HG02678 (cell line): ENCODE results near the gene ZNF138.
"Not testable (repeated sequence)": the region's sequence is repeated elsewhere in the genome, so short reads cannot be mapped to it uniquely, and the experiment has no call there.

ENCODE experiments used
- ATAC-seq: cut with Tn5 transposase; IDR thresholded peaks from one replicate; pipeline ENCODE4 v1.9.1; 2021; ENCODE audit warnings: mild to moderate bottlenecking, moderate library complexity; ENCODE audit not compliant: unreplicated experiment

The ZNF138 gene

GRCh38 chr7:64838051-64838450, 43.8 kb downstream of the ZNF138 start:
- ATAC-seq: not testable (repeated sequence)

- no peak for ATAC-seq
Observed at GRCh38 chr7:64838691-64839090, 44.5 kb downstream of the ZNF138 start.

GRCh38 chr7:64839910-64840309, 45.7 kb downstream of the ZNF138 start:
- ATAC-seq: no peak

- ATAC-seq: no peak
Observed at GRCh38 chr7:64849250-64849923, 55.2 kb downstream of the ZNF138 start.

GRCh38 chr7:64849924-64850499, 55.8 kb downstream of the ZNF138 start:
- no peak for ATAC-seq

- ATAC-seq: no peak
Observed at GRCh38 chr7:64853679-64854078, 59.5 kb downstream of the ZNF138 start.

GRCh38 chr7:64854969-64855368, 60.7 kb downstream of the ZNF138 start:
- ATAC-seq: no peak

- ATAC-seq: no peak
Observed at GRCh38 chr7:64863021-64863420, 68.8 kb downstream of the ZNF138 start.

- ATAC-seq: not testable (repeated sequence)
Observed at GRCh38 chr7:64863530-64863929, 69.3 kb downstream of the ZNF138 start.

GRCh38 chr7:64863969-64864368, 69.7 kb downstream of the ZNF138 start:
- ATAC-seq: no peak

GRCh38 chr7:64867863-64868440, 73.7 kb downstream of the ZNF138 start:
- ATAC-seq: no peak

- no peak for ATAC-seq
Observed at GRCh38 chr7:64868499-64868898, 74.3 kb downstream of the ZNF138 start.

GRCh38 chr7:64869121-64869725, 75.0 kb downstream of the ZNF138 start:
- no peak for ATAC-seq

- ATAC-seq: no peak
Observed at GRCh38 chr7:64869912-64870562, 75.8 kb downstream of the ZNF138 start.

- no peak for ATAC-seq
Observed at GRCh38 chr7:64870656-64871055, 76.4 kb downstream of the ZNF138 start.

GRCh38 chr7:64871761-64872160, 77.5 kb downstream of the ZNF138 start:
- no peak for ATAC-seq

- no peak for ATAC-seq
Observed at GRCh38 chr7:64872351-64873154, 78.3 kb downstream of the ZNF138 start.

GRCh38 chr7:64873155-64873500, 78.9 kb downstream of the ZNF138 start:
- no peak for ATAC-seq

GRCh38 chr7:64873517-64873916, 79.3 kb downstream of the ZNF138 start:
- ATAC-seq: no peak

GRCh38 chr7:64874114-64874513, 79.9 kb downstream of the ZNF138 start:
- ATAC-seq: no peak
